GM21360 (cell line): Measurements from ENCODE around the gene UBAC2.

Experiments
- ATAC-seq: cut with Tn5 transposase; IDR thresholded peaks from one replicate; pipeline ENCODE4 v1.9.1; 2021; ENCODE audit warnings: mild to moderate bottlenecking, moderate library complexity; ENCODE audit not compliant: unreplicated experiment

Gene UBAC2

DNA sequence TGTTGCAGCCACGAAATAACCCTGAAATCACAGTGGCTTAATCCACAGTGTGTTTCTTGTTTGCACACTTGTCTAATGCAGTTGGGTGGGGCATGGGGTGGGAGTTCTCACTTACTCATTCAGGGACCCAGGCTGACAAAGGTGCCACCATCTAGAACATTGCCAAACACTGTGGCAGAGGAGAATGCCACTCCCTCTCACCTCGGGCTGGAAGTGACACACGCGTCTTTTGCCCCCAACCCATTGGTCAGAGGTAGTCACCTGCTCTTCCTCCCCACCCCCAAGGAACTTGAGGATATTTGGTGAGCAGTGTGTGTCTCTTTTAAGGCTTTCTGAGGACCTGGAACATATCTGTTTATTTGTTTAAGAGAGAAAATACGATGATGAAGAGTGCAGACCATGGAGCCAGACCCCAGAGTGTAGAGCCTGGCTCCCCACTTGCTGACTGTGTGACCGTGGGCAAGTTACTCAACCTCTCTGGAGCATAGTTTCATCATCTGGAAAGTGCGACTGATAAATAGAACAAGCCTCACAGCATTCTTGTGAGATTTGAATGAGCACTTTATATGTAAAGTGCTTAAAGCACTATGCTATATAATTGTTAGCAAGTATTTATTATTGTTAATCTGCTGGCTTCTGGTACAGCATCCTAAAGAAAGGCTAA is 89.2 kb downstream of the UBAC2 start:
- ATAC-seq = no peak

DNA sequence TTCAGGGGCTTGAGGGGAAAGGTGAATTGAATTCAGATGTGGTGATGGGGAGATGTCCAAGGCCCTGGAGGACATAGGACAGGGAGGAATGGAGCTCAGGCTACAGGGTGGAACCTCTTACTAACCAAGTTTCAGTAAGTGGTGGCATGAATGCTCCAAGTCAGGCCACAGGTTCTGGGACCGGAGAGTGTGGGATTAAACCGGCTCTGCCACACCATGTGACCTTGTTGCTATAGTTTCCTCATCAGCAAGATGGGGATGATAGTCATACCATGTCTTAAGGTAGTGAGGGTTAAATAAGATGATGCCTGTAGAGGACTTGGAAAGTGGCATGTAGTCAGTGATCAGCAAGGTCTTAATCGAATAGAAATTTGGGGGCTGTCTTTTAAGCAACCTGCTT is 90.2 kb downstream of the UBAC2 start:
- ATAC-seq = no peak

DNA sequence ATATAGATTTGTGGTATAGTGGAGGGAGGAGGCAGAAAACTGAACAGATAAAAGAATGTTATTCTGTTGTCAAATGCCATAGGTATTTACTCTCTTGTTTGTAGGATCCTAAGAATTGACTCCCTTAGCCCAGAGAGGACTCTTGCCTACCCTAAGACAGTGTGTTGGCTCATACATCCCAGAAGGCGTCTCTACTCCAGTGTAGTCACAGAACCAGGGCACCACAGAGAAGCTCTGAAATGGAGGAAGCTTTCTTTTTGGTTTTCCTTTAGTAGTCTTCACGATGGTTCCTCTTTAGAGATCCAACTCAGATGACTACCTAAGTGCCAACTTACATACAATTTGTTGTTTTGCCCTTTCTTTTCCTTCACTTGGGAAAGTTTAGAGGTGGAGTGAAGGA is 92.5 kb downstream of the UBAC2 start:
- no peak for ATAC-seq

GRCh38 chr13:99294198-99294597 is 93.5 kb downstream of the UBAC2 start:
- ATAC-seq = no peak

DNA sequence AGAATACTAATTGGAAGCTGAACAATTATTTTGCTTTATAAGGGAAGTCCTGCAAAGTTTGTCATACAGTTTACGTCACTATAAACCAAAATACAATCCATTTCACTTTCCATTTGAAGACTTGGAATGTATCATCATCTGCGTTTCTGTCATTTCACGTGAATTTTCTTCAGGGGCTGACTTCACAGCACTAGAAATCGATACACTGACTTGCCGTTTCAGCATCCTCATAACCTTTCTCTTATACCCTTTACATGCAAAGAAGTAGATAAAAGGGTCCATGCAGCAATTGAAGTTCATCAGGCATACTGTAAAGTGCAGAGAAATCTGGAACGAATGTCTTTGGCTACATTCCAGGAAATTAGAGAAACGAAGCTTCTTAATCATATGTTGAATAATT is 94.3 kb downstream of the UBAC2 start:
- ATAC-seq = no peak

GRCh38 chr13:99295488-99296252 is 95.0 kb downstream of the UBAC2 start:
- ATAC-seq = no peak

- ATAC-seq = peak; percentile 45
These were observed 95.7 kb downstream of the UBAC2 start for GRCh38 chr13:99296398-99296797.

DNA sequence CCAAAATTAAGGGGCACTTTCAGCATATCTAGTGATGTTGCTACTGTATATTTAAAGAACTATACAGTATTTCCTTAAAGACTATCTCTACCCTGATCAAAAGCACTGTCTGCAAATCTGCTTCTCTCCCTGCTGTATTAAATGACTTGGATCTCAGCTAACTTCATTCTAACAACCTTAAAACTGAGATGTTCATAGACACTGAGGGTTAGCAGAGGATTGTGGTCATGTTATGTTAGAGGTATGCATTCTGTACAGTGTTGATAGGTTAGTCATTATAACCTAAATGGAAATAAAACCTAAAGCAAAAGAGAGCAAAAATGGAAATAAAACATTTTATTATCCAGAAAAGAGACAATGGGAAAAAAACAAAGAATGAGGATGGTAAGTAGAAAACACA is 96.7 kb downstream of the UBAC2 start:
- no peak for ATAC-seq

DNA sequence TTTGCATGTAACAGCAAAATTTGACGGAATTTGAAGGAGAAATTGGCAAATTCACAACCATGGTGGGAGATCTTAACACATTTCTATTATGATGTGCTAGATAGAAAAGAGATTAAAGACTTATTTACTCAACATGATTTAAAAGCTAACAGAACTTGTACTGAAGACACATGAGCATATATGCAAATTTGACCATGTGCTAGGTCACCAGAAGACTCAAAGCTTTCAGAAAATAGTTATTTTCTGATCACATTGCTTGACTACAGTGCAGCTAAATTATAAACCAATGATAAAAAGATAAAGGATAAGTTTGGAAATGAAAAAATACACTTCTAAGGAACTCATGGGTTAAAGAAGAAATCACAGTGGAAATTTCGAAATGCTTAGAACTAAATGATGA is 97.4 kb downstream of the UBAC2 start:
- no peak for ATAC-seq

- no peak for ATAC-seq
These were observed 98.7 kb downstream of the UBAC2 start for GRCh38 chr13:99299256-99299919.

DNA sequence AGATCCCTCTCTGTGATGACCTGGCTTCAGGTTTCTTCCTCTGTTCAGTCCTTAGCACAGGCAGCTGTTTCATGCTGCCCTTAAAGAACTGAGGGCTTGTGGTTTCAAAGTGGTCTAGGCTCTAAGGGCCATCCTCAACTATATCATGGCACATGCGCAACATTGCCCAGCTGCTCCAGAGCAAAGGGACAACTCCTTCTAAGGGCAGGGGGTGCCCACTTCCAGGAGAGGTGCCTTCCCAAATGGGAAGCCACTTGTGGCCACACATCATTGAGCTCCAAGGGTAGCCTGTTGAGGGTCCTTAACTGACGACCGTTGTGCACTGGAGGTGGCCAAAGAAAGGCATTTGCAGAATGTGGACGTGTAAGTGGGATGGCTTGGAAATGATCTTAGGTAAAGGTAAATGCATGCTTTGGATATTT is 99.3 kb downstream of the UBAC2 start:
- ATAC-seq = no peak

GRCh38 chr13:99301056-99301838 is 100.6 kb downstream of the UBAC2 start:
- ATAC-seq = no peak

GRCh38 chr13:99301913-99302636 is 101.4 kb downstream of the UBAC2 start:
- no peak for ATAC-seq

DNA sequence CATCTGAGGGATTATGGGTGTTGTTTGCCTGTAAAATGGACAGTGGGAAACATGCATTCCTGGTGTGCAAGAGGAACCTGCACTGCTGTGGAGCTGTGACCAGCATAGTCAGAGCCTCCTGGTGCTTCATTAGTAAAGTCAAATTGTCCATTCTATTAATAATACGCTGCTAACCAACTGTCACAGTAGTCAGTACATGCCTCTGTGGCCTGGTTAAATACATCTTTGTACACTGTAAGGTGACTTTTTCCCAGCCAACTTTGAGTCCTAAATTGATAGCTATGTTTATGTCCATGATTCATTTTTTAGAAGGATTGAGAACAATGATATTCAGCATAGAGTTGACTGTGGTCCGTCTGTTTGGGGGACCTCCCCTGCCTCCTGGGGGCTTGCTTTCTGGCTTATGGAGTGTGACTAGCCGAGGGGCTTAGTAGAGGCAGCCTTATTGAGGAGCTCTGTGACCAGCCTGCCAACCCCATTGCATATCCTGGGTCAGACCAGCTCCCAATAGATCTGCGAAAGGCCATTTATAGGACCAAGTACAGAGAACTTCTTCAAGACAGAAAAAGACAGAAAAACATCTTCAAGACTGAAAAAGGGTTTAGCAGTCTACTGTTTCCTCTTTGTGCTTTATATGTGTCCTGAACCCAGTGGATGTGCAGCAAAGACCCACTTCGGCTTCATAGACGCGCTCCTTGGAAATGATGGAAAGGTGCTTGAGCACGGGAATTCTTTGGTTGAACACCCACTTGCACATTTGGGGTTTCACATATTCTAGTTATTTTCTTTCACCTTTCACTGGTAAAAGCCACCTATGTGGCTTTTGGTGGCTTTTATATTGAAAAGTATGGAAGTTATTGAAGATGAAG is 102.2 kb downstream of the UBAC2 start:
- no peak for ATAC-seq

- no peak for ATAC-seq
These were observed 103.3 kb downstream of the UBAC2 start for GRCh38 chr13:99303863-99304521.

GRCh38 chr13:99304541-99304940 is 103.9 kb downstream of the UBAC2 start:
- no peak for ATAC-seq

- no peak for ATAC-seq
These were observed 104.5 kb downstream of the UBAC2 start for GRCh38 chr13:99305158-99305557.

GRCh38 chr13:99305566-99305965 is 104.9 kb downstream of the UBAC2 start:
- no peak for ATAC-seq

- peak; percentile 43 for ATAC-seq
These were observed 106.6 kb downstream of the UBAC2 start, which contains the start of gene GPR183 for GRCh38 chr13:99307247-99307646. TSS of gene GPR183 (minus strand) at chr13:99307399. CDS start at chr13:99296145, 11,254 bp downstream.
